ENCODE results near the gene HTRA3.

GRCh38 chr4:8355864-8356565 is 86.5 kb downstream of the HTRA3 start:
- TF ChIP-seq CTCF (IDR thresholded peaks at IDR 0.05), result no peak
- no peak for TF ChIP-seq POLR2A (IDR thresholded peaks at IDR 0.05)
- no peak for TF ChIP-seq EP300 (IDR thresholded peaks at IDR 0.05)
- TF ChIP-seq POLR2AphosphoS5 (IDR thresholded peaks at IDR 0.05), result no peak

Data from suprapubic skin (tissue), 4 donors.